Colonic mucosa (tissue), 4 donors: ENCODE results near the gene HLA-B. TPM values are rescaled to one million over a fixed set of nuclear protein-coding genes. Genes with fewer than 3 reads are reported as not detected.

Experiments used
- DNase-seq: peaks from one replicate; pipeline ENCODE4 v3.0.0-alpha.2; 2020
- H3K27ac ChIP-seq: fragments of 200-600 bp; one replicate; pipeline ENCODE4 v1.8.0; 2021
- H3K27me3 ChIP-seq: fragments of 200-600 bp; one replicate; pipeline ENCODE4 v1.8.0; 2021
- H3K36me3 ChIP-seq: fragments of 200-600 bp; one replicate; pipeline ENCODE4 v1.8.0; 2021
- H3K4me1 ChIP-seq: fragments of 200-600 bp; one replicate; pipeline ENCODE4 v1.8.0; 2021; ENCODE audit warnings: mild to moderate bottlenecking
- H3K4me3 ChIP-seq: fragments of 200-600 bp; one replicate; pipeline ENCODE4 v1.8.0; 2021
- H3K9ac ChIP-seq, 2 donors: one replicate each; pipeline ENCODE4 v1.7.0; 2013; ENCODE audit warnings: control low read depth in 2 of 2, low read depth in 2 of 2, low read length in 2 of 2
- H3K9me3 ChIP-seq: fragments of 200-600 bp; one replicate; pipeline ENCODE4 v1.8.0; 2021
- intact Hi-C: fragments of 100-400 bp; cut with DNase I; formaldehyde crosslinking; loops from one replicate; pipeline ENCODE4 v1.14.1; 2022
- total RNA-seq, 2 donors: library from RNA; stranded (reverse); fragmentation: NEBNext Ultra II Directional in 1 of 2; extraction: Animal tissue kit (Norgen Biotek cat#: 25700) in 1 of 2; gene quantifications; one replicate each; pipeline ENCODE4 v1.2.1, GENCODE V29; 2021
- TF ChIP-seq, protein P1 (sequence below): fragments of 200-600 bp; IDR thresholded peaks from one replicate; pipeline ENCODE4 v1.8.0; 2022; ENCODE audit warnings: antibody characterized with exemption, mild to moderate bottlenecking
- donor health status: healthy.
- donor health status: DM: no; HTN: no; CAD: no.
- donor health status: DM: no; HTN: no; CAD: no.

HLA-B gene
- total RNA-seq, 2 donors from 2014 or later = 1,153 to 3,111 TPM

DNA sequence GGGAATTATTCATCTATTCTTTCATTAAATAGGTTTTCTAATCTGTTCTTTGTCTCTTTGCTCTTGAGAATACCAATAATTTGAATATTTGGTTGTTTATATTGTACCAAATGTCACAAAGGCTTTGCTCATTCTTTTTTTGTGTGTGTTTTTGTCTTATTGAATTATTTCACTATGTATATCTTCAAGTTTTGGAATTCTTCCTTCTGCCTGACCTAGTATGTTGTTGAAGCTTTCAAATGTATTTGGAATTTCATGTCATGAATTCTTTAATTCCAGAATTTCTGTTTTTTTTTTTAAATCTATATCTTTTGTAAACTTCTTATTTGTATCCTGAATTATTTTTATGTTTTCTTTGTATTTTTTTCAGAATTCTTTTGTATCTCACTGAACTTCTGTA, 16.8 kb downstream of the HLA-B start:
- intact Hi-C loops = no loop called here
- TF ChIP-seq, protein P1, sequence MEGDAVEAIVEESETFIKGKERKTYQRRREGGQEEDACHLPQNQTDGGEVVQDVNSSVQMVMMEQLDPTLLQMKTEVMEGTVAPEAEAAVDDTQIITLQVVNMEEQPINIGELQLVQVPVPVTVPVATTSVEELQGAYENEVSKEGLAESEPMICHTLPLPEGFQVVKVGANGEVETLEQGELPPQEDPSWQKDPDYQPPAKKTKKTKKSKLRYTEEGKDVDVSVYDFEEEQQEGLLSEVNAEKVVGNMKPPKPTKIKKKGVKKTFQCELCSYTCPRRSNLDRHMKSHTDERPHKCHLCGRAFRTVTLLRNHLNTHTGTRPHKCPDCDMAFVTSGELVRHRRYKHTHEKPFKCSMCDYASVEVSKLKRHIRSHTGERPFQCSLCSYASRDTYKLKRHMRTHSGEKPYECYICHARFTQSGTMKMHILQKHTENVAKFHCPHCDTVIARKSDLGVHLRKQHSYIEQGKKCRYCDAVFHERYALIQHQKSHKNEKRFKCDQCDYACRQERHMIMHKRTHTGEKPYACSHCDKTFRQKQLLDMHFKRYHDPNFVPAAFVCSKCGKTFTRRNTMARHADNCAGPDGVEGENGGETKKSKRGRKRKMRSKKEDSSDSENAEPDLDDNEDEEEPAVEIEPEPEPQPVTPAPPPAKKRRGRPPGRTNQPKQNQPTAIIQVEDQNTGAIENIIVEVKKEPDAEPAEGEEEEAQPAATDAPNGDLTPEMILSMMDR = no peak
- DNase-seq = no peak
- Histone ChIP-seq H3K36me3 (no peaks in the 10 kb centered on the region), H3K4me1 (no peaks in the 10 kb centered on the region), H3K27me3 (no peaks in the 10 kb centered on the region), H3K4me3 (no peak overlapping the region), H3K9me3 (no peaks in the 10 kb centered on the region), H3K27ac (no peak overlapping the region), H3K9ac (no peak overlapping the region)

DNA sequence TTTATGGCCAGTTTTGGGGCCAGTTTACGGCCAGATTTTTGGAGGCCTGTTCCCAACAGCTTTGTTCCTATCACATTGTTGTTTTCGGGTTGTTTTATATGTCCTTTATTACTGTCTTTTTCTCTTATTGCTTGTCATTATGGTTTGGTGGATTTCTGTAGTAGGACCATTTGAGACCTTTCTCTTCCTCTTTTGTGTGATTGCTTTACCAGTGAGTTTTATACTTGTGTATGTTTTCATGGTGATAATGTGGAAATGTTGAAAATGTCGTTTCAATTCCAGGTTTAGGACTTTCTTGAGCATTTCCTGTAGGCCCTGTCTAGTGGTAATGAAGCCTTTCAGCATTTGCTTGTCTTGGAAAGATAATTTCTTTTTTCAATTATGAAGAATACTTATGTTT, 17.8 kb downstream of the HLA-B start:
- no peaks in the 10 kb centered on the region for H3K9me3 ChIP-seq
- no peak for DNase-seq
- H3K27ac ChIP-seq = no peak overlapping the region
- H3K27me3 ChIP-seq = no peaks in the 10 kb centered on the region
- no peak overlapping the region for H3K4me3 ChIP-seq
- no peaks in the 10 kb centered on the region for H3K36me3 ChIP-seq
- TF ChIP-seq, protein P1 = no peak
- no peaks in the 10 kb centered on the region for H3K4me1 ChIP-seq
- no peak overlapping the region for H3K9ac ChIP-seq
- intact Hi-C loops = no loop called here

DNA sequence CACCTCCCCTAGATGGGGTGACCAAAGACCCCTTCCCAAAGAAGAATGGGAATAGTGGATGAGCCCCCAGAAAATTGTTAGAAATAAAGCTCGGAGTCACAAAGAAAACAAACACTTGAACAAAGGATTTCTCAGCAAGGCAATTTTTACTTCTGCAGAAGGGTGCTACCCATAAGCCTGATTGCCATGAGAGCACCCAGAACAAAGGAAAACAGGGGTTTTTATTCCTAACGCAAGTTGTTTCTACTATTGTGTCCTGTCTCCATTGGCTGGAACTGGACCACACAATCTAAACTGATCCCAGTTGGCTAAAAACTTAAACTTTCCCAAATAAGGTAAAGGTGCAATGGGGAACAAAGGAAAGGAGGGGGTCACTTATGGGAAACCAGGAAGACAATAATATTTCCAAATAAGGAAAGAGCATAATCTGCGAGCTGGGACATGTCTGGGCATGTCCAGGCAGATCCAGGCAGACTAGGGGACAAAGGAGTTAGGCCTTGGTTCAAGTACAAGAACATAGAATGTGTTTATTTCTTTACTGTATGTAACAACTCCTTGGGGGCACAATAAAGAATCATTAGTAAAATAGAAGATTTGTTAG, 20.0 kb downstream of the HLA-B start:
- no peak overlapping the region for H3K27ac ChIP-seq
- intact Hi-C loops = no loop called here
- no peak for DNase-seq
- H3K9me3 ChIP-seq = no peaks in the 10 kb centered on the region
- no peaks in the 10 kb centered on the region for H3K27me3 ChIP-seq
- H3K4me3 ChIP-seq = no peak overlapping the region
- TF ChIP-seq, protein P1 = no peak
- no peaks in the 10 kb centered on the region for H3K36me3 ChIP-seq
- no peak overlapping the region for H3K9ac ChIP-seq
- H3K4me1 ChIP-seq = no peaks in the 10 kb centered on the region

DNA sequence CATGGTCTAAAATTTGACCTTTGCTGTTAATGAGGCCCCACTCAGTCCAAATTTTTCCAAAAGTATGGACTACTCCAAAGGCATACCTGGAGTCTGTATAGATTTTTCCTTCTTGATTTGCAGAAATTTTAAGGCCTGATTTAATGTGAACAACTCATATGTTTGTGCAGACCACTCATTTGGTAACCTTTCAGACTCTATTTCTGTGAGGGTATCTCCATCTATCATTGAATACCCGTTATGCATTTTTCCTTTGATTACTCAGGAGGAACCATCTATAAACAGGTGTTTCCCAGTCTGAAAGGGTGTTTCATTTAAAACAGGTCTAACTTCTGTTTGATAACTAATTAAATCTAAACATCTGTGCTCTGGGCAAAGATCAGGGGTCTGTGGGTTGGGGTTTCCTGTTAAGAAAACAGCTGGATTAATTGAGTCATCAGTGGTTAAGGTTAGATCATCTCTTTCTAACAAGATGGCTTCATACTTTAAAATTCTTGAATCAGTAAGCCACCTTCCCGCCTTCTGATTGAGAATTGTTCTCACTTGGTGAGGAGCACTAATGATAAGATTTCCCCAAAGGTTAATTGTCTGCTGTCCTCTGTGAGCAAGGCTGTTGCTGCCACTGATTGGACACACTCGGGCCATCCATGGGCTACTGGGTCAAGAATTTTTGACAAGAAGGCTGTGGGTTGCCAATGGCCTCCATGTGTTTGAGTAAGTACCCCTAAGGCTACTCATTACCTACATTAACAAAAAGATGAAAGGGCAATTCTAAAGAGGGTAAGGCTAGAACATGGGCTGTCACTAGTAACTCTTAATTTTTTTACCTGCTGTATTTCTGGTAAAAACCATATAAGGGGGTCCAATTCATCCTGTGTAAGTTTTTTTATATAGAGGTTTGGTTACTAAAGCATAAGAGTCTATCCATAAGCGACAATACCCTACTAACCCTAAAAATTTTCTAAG, 24.1 kb downstream of the HLA-B start:
- Histone ChIP-seq H3K9ac (no peak overlapping the region), H3K27me3 (no peaks in the 10 kb centered on the region), H3K9me3 (no peaks in the 10 kb centered on the region), H3K4me1 (no peaks in the 10 kb centered on the region), H3K27ac (no peak overlapping the region), H3K36me3 (no peaks in the 10 kb centered on the region), H3K4me3 (no peak overlapping the region)
- intact Hi-C loops = no loop called here
- DNase-seq = no peak
- TF ChIP-seq, protein P1 = no peak

DNA sequence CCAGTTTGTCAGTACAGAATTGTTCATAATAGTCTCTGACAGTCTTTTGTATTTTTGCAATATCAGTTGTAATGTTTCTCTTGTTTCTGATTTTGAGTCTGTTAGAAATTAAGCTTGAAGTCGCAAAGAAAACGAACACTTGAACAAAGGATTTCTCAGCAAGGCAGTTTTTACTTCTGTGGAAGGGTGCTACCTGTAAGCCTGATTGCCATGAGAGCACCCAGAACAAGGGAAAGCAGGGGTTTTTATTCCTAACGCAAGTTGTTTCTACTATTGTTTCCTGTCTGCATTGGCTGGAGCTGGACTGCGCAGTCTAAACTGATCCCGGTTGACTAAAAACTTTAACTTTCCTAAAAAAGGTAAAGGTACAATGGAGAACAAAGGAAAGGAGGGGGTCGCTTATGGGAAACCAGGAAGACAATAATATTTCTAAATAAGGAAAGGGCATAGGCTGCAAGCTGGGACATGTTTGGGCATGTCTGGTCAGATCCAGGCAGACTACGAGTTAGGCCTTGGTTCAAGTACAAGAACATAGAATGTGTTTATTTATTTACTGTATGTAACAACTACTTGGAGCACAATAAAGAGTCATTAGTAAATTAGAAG, 28.5 kb downstream of the HLA-B start:
- H3K27ac ChIP-seq = no peak overlapping the region
- H3K36me3 ChIP-seq = no peaks in the 10 kb centered on the region
- intact Hi-C loops = no loop called here
- TF ChIP-seq, protein P1 = no peak
- H3K27me3 ChIP-seq = no peaks in the 10 kb centered on the region
- no peaks in the 10 kb centered on the region for H3K9me3 ChIP-seq
- no peak for DNase-seq
- H3K9ac ChIP-seq = no peak overlapping the region
- no peak overlapping the region for H3K4me3 ChIP-seq
- no peaks in the 10 kb centered on the region for H3K4me1 ChIP-seq
